Activated T-cell treated with anti-CD3 and anti-CD28 coated beads, Interleukin-2, amount 50 U/mL, for 72 hours (primary cell): ENCODE measurements around the gene SLAIN1. TPM values are rescaled to one million over a fixed set of nuclear protein-coding genes. Genes with fewer than 3 reads are reported as not detected.

Source experiments
- ATAC-seq, 2 donors: fragments of 150-1000 bp; cut with Tn5 transposase; replicated peaks in 1 of 2; 2 replicates each; pipeline ENCODE4 v1.10.0; 2021; ENCODE audit warnings: moderate library complexity in 2 of 2, mild to moderate bottlenecking in 1 of 2
- DNase-seq, 2 donors: peaks; one replicate each; pipeline ENCODE4 v3.0.0; 2021 to 2022; ENCODE audit warnings: mixed read lengths in 1 of 2
- H3K27ac Mint-ChIP-seq: one replicate; pipeline ENCODE4 v1.8.0; 2022; ENCODE audit warnings: mild to moderate bottlenecking, moderate library complexity, mixed read lengths
- H3K27me3 Mint-ChIP-seq: one replicate; pipeline ENCODE4 v1.8.0; 2022; ENCODE audit warnings: low read depth, mixed read lengths
- H3K36me3 Mint-ChIP-seq, 2 donors: one replicate each; pipeline ENCODE4 v1.8.0; 2022; ENCODE audit warnings: mixed read lengths in 2 of 2, mild to moderate bottlenecking in 1 of 2; ENCODE audit not compliant: insufficient read depth in 2 of 2
- H3K4me1 Mint-ChIP-seq: one replicate; pipeline ENCODE4 v1.8.0; 2022; ENCODE audit warnings: low read depth, mixed read lengths
- H3K4me3 Mint-ChIP-seq, 2 donors: one replicate each; pipeline ENCODE4 v1.8.0; 2022; ENCODE audit warnings: mild to moderate bottlenecking in 2 of 2, mixed read lengths in 2 of 2, moderate library complexity in 2 of 2
- H3K9me3 Mint-ChIP-seq, 2 donors: one replicate each; pipeline ENCODE4 v1.8.0; 2022; ENCODE audit warnings: mixed read lengths in 2 of 2
- total RNA-seq, 2 donors: library from RNA; stranded (reverse); gene quantifications; one replicate each; pipeline ENCODE4 v1.2.3, GENCODE V29; 2022

Gene SLAIN1
- total RNA-seq, 2 donors from 2014 or later: 24.6 to 24.8 TPM

DNA sequence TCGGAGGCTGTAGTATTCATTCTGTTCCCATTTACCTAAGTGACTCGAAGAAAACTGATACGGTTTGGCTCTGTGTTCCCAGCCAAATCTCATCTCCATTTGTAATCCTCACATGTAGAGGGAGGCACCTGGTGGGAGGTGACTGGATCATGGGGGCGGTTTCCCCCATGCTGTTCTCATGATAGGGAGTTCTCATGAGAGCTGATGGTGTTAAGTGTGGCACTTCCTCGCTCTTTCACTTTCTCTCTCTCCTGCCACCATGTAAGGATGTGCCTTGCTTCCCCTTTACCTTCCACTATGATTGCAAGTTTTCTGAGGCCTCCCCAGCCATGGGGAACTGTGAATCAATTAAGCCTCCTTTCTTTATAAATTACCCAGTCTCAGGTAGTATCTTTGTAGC lies 23.5 kb downstream of the SLAIN1 start:
- Mint-ChIP-seq H3K27ac (no peak overlapping the region), H3K4me1 (peaks cover 41% of the 10 kb centered on the region), H3K4me3 (no peak overlapping the region), H3K36me3 (peaks cover 2 to 14% of the 10 kb centered on the region in 2 donors), H3K27me3 (no peaks in the 10 kb centered on the region), H3K9me3 (no peaks in the 10 kb centered on the region)
- no peak for DNase-seq
- ATAC-seq: no peak

DNA sequence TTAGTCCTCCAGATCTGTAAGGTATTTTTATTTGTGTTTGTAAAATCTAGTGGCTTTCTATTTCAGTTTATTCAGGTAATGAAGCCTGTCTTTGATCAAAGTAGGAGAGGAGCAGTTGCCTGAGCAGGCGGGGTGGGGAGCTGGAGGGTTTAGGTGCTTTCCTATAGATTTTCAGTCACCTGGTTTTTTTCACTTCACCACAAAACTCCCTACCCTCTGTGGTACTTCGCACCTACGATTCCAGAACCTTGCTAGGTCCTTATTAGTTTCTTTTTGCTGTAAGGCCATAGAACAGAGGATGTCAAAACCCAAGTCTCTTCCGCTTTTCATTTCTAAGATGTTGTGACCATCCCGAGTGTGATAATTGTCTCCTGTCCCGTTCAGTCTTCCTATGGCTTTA lies 26.6 kb downstream of the SLAIN1 start:
- H3K27ac Mint-ChIP-seq: no peak overlapping the region
- no peak overlapping the region for H3K4me3 Mint-ChIP-seq
- no peaks in the 10 kb centered on the region for H3K9me3 Mint-ChIP-seq
- peaks cover 27% of the 10 kb centered on the region for H3K4me1 Mint-ChIP-seq
- H3K36me3 Mint-ChIP-seq: peaks cover 2 to 17% of the 10 kb centered on the region in 2 donors
- H3K27me3 Mint-ChIP-seq: no peaks in the 10 kb centered on the region
- DNase-seq (no peak), ATAC-seq (no peak)

DNA sequence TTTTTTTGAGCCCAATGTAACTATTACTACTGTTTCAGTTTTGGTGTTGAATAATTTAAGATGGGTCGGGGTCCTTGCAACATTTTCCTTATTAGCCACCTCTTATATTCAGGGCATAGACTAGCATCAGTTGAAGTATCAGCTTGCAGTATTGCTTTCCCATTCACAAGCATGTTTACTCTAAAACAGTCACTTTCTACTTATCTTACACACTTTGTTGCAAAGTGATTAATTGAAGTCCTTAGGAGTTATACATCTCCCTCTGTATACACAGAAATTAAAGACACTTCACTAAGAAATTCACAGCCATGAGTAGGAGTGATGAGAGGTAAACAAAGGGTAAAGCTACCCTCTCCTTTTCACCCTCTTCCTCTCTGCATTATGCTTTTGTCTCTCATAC lies 27.6 kb downstream of the SLAIN1 start:
- peaks cover 34% of the 10 kb centered on the region for H3K4me1 Mint-ChIP-seq
- H3K27me3 Mint-ChIP-seq: no peaks in the 10 kb centered on the region
- ATAC-seq: no peak
- no peak overlapping the region for H3K4me3 Mint-ChIP-seq
- no peaks in the 10 kb centered on the region for H3K9me3 Mint-ChIP-seq
- no peak overlapping the region for H3K27ac Mint-ChIP-seq
- peaks cover 2 to 17% of the 10 kb centered on the region in 2 donors for H3K36me3 Mint-ChIP-seq
- DNase-seq: no peak

DNA sequence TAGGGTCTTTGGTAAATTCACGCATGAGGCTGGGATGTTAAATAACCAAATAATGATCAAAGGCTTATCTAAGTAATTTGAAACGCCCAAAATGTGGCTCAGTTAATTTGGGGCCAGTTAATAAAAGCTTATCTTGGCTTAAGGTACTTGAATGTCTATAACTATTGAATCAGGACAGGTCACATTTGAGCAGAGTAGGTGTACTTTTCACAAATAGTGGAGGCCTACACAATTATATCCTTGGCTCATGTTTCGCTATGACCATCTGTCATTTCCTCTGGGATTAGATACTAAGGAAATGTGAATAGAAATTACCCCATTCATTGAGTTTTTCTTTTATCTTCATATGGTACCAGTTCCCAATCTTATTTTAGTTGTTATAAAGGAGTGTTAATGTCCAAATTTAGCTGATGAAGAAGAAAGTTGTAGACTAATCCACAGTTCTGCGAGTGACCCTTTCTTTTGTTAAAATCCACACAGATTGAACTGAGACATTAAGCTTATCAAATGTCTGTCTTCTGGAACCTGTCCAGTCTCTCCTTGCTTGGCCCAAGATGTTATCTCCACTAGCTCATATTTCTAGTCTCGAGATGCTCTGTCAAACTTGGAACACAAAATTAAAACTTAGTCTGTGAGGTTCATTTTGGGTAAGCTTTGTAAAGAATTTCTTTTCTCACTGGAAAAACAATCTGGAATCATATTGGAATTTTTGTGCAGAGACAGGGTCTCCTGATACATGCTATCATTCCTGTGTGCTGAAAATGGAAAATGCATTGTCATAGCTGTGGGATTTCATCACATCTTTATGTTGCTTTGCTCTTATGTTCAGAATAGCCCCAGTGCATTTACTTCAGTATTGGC lies 31.0 kb downstream of the SLAIN1 start:
- H3K4me1 Mint-ChIP-seq: peaks cover 27% of the 10 kb centered on the region
- H3K27ac Mint-ChIP-seq: peak overlapping the region; percentile 34
- H3K9me3 Mint-ChIP-seq: no peaks in the 10 kb centered on the region
- H3K4me3 Mint-ChIP-seq: peak overlapping the region in 1 of 2 donors; percentile 83
- ATAC-seq (no peak), DNase-seq (no peak)
- no peaks in the 10 kb centered on the region for H3K27me3 Mint-ChIP-seq
- H3K36me3 Mint-ChIP-seq: peaks cover 0 to 8% of the 10 kb centered on the region in 2 donors

DNA sequence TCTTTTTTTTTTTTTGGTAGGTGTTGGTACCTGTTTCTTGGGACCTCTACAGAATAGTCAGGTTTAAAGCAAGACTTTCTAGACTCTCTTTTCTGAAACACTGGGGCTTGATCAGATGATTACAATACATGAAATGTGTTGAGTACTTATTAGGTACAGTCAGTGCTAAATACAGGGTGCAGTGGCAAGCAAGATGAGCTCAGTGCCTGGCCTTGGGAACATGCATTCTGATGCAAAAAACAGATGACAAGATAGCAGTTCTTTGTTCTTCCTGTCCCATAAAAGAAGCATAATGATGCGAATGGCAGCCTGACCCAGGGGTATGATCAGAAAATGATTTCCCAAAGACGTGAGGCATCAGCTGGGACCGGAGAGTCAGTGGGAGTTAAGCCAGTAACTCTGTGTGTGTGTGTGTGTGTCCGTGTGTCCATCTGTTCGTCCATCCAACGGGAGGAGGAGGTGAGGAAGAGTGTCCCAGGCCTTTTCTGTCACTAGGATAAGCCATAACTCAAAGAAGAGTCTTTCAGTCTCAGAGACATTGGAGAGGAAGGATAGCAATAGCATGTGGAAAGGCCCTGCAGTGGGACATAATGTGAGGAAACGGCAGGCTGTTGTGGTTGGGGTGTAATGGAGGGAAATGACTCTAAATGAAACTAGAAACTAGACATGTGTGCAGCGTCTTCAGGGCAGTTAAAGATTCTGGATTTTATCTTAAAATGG lies 32.2 kb downstream of the SLAIN1 start:
- H3K4me1 Mint-ChIP-seq: peaks cover 18% of the 10 kb centered on the region

DNA sequence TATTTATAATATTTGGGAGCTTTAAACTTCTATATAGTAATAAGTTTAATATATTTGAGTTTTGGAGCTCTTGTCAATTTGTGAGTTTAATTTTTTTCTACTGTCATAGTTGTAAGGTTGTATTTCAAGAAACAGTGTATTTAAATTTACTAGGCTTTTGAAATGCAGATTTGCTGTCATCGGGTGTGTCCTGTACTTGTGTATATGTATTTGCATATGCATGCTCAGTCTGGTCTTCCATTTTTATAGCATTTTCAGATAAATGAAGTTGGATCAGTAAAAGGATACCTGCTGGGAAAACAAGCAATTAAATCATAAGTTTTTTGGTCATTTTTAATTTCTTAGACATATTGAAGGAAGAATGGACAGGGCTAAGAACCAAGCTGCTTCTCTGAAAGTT lies 33.1 kb downstream of the SLAIN1 start:
- no peak for ATAC-seq
- DNase-seq: no peak
- peaks cover 18% of the 10 kb centered on the region for H3K4me1 Mint-ChIP-seq
- no peaks in the 10 kb centered on the region for H3K27me3 Mint-ChIP-seq
- H3K4me3 Mint-ChIP-seq: no peak overlapping the region
- H3K36me3 Mint-ChIP-seq: peaks cover 0 to 4% of the 10 kb centered on the region in 2 donors
- no peaks in the 10 kb centered on the region for H3K9me3 Mint-ChIP-seq
- H3K27ac Mint-ChIP-seq: no peak overlapping the region

More for the DNA sequence above, 32.2 kb downstream of the SLAIN1 start:
- H3K9me3 Mint-ChIP-seq: no peaks in the 10 kb centered on the region
- no peaks in the 10 kb centered on the region for H3K27me3 Mint-ChIP-seq
- DNase-seq (peak; percentile 48 to 56), ATAC-seq (peak; percentile 99)
- peak overlapping the region; percentile 59 to 83 for H3K4me3 Mint-ChIP-seq
- peaks cover 0 to 4% of the 10 kb centered on the region in 2 donors for H3K36me3 Mint-ChIP-seq
- peak overlapping the region; percentile 34 for H3K27ac Mint-ChIP-seq

DNA sequence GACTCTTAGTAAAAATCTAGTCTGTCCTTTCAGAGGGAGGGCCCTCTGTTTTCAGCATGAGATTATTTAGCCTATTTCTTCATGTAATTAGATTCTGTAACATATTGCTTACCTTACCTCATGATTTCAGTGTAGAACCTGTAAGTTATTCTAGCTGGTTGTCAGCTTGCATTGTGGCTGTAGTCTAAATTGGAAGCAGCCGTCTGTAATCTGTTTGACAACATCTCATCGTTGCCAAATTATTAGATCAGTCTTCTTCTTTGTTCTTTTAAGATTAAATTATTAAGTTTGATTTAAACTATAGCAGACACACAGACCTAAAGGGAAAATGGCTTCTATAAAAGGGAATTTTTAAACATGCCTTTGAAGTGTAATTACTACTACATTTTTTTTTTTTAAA lies 34.8 kb downstream of the SLAIN1 start:
- Mint-ChIP-seq H3K4me3 (no peak overlapping the region), H3K27me3 (no peaks in the 10 kb centered on the region), H3K4me1 (peaks cover 18% of the 10 kb centered on the region), H3K36me3 (peaks cover 0 to 3% of the 10 kb centered on the region in 2 donors), H3K27ac (no peak overlapping the region), H3K9me3 (no peaks in the 10 kb centered on the region)
- DNase-seq (no peak), ATAC-seq (no peak)

DNA sequence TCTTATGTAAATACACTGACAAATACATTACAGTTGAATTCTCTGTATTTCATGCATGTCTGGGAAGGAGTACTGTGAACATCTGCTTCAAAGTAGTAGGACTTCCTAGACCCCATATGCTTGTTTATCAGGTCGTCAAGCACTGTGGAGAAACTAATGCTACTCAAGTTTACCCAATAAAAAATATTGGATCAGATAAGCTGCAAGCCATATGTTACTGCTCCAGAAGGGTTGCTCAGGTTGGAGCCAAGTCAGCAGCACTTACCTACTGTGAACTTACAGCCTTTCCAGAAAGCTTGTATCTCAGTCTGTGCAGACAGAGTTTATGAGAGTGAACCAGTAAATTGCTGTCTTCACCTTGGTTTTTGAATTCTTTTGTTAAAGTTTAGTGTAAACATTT lies 36.2 kb downstream of the SLAIN1 start:
- Mint-ChIP-seq H3K27me3 (no peaks in the 10 kb centered on the region), H3K9me3 (no peaks in the 10 kb centered on the region), H3K36me3 (peaks cover 0 to 1% of the 10 kb centered on the region in 2 donors), H3K27ac (no peak overlapping the region), H3K4me3 (no peak overlapping the region), H3K4me1 (peaks cover 18% of the 10 kb centered on the region)
- ATAC-seq: no peak
- DNase-seq: no peak

DNA sequence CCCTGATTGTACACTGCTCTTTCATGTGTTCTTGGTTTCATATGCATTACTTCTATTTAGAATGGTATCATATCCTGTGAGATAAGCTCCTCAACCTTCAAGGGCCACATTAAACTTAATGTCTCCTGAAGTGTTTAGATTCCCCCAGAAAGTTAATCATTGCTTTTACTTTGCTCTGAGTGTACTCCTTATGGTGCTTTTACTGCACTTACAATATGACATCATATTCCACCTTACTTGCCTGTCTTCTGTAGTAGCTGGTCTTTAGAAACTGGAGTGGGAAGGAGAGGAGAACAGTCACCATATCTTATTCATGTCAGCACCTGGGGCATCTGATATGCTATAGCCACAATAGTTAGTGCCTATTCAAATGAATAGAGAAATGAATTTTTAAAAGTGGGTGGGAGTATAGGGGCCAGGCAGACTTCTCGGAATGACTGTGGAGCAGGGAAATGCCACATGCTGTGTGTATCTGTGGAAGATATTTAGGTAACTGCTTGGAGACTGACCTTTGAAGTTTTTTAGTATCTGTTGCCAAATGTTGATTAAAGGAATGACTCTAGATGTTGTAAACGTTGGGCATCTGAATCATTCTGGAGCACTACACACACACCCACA lies 40.2 kb downstream of the SLAIN1 start:
- Mint-ChIP-seq H3K9me3 (no peaks in the 10 kb centered on the region), H3K36me3 (no peaks in the 10 kb centered on the region), H3K4me3 (no peak overlapping the region), H3K4me1 (peaks cover 23% of the 10 kb centered on the region), H3K27me3 (no peaks in the 10 kb centered on the region), H3K27ac (no peak overlapping the region)
- ATAC-seq (peak; percentile 94 to 97), DNase-seq (peak; percentile 30 to 31)

DNA sequence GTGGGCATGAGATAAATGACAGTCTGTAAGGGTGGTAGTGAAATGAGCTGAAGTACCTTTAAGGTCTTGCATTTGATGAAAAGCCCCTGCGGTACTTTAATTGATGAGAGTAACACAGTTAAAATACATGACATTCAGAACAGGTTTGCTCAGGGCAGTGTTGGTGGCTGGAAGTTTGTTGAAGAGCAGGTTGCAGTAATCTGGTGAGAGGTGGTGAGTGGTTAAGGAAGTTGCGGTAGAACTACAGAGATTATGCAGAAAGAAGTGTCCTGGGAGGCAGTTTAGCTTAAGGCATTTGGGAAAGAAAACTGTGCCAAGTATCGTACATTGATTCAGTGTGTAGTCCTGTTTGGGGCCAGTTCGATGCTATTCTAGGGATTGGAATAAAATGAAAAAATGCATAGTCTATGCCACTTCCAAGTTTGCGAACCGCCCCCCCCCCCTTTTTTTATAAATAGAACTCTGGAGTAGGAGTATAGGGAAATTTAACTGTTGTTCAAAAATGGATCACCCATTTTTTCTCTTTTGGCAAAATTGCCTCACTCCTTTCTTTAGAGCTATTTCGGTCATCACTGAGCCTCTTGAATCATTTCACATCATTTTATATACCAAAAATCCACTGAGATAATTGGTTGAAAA lies 42.7 kb downstream of the SLAIN1 start:
- H3K9me3 Mint-ChIP-seq: no peaks in the 10 kb centered on the region
- no peak for DNase-seq
- no peak for ATAC-seq
- peaks cover 23% of the 10 kb centered on the region for H3K4me1 Mint-ChIP-seq
- H3K36me3 Mint-ChIP-seq: no peaks in the 10 kb centered on the region
- no peaks in the 10 kb centered on the region for H3K27me3 Mint-ChIP-seq
- no peak overlapping the region for H3K4me3 Mint-ChIP-seq
- no peak overlapping the region for H3K27ac Mint-ChIP-seq

DNA sequence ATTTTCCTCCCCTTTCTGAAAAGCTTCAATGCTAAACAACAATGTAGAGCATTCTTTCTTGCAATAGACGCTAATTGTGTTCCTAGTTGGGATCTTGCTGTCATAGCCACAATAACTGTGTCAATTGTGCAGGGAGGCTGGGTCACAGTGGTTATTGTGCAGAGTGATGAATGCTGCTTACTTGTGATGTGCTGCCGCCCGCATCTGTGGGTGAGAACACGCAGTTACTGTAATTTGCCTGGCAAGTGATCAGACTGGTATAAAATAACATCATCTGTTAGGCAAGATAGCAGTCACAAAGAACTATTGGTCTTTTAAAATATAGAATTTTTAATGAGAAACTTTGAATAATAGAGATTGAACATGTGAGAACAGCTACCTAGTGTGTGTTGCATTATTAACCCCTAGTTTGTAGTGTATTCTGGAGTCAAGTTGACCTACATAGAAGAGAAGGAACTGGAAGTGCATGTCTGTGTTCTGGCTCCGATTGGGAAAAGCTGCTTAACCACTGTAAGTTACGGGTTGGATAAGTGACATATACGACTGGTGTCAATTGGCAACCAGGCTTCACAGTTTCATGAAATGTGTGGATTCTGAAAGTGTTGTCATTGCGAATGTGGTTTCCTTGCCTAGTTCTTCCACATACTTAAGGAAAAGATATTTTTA lies 43.6 kb downstream of the SLAIN1 start:
- Mint-ChIP-seq H3K4me1 (peaks cover 23% of the 10 kb centered on the region), H3K36me3 (peaks cover 0 to 2% of the 10 kb centered on the region in 2 donors), H3K9me3 (no peaks in the 10 kb centered on the region), H3K27ac (no peak overlapping the region), H3K27me3 (no peaks in the 10 kb centered on the region), H3K4me3 (no peak overlapping the region)
- DNase-seq: no peak
- ATAC-seq: no peak

DNA sequence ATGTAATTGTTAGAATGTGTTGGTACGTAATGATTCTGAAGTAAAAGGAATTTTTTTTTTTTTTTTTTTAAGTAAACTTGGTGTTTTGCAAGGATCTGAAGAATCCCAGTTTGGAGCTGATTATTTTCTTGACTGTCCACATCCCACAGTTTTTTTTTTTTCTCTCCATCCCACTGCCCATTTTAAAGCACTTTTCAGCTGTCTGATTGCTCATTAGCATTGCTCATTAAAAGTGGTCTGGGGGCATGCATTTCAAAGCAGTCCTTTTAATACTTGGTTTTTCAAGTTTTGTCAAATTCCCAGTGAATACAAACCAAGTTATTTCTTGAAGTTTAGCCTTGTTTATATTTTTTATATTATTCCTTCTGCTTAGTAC lies 44.1 kb downstream of the SLAIN1 start:
- no peak overlapping the region for H3K27ac Mint-ChIP-seq
- H3K4me1 Mint-ChIP-seq: peaks cover 23% of the 10 kb centered on the region
- peaks cover 0 to 2% of the 10 kb centered on the region in 2 donors for H3K36me3 Mint-ChIP-seq
- no peak overlapping the region for H3K4me3 Mint-ChIP-seq
- no peak for DNase-seq
- no peaks in the 10 kb centered on the region for H3K27me3 Mint-ChIP-seq
- no peaks in the 10 kb centered on the region for H3K9me3 Mint-ChIP-seq
- no peak for ATAC-seq
